HG03469 (cell line): ENCODE results near the gene ACSL3.
"Not testable (repeated sequence)": the region's sequence is repeated elsewhere in the genome, so short reads cannot be mapped to it uniquely, and the experiment has no call there.

ENCODE experiments used
- ATAC-seq: cut with Tn5 transposase; IDR thresholded peaks from one replicate; pipeline ENCODE4 v1.9.1; 2021; ENCODE audit warnings: mild to moderate bottlenecking, moderate library complexity, moderate number of reproducible peaks; ENCODE audit not compliant: unreplicated experiment

ACSL3 gene

GRCh38 chr2:222851956-222852617 is 8.7 kb upstream of the ACSL3 start:
- no peak for ATAC-seq

DNA sequence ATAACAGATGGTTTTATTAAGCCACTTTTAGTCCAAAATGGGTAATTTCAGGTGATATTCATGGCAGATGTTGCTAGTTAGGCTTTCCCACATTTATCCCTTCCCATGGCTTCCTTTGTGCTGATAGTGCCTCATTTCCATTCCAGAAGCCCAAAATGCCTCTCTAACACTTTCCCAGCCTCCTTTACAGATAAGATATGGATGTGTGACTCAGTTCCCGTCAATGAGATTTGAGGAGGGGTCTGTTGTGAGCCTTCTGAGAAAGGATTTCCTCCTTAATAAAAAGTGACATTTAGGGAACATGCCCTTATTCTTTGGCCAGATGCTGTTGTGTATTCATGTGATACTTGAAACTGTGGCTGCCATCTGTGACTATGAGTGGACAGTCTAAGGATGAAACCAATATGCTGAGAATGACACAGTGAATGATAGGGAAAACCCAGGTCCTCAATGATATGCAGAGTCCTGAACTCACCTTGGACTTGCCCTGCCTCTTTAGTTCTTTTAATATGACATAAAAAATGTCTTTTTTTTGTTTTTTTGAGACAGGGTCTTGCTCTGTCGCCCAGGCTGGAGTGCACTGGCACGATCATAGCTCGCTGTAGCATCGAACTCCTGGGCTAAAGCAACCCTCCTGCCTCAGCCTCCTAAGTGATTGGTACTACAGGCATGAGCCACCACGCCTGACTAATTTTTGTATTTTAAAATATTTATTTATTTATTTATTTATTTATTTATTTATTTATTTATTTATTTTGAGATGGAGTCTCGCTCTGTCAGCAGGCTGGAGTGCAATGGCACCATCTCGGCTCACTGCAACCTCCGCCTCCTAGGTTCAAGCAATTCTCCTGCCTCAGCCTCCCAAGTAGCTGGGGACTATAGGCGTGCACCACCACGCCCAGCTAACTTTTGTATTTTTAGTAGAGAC is 5.8 kb upstream of the ACSL3 start:
- no peak for ATAC-seq

DNA sequence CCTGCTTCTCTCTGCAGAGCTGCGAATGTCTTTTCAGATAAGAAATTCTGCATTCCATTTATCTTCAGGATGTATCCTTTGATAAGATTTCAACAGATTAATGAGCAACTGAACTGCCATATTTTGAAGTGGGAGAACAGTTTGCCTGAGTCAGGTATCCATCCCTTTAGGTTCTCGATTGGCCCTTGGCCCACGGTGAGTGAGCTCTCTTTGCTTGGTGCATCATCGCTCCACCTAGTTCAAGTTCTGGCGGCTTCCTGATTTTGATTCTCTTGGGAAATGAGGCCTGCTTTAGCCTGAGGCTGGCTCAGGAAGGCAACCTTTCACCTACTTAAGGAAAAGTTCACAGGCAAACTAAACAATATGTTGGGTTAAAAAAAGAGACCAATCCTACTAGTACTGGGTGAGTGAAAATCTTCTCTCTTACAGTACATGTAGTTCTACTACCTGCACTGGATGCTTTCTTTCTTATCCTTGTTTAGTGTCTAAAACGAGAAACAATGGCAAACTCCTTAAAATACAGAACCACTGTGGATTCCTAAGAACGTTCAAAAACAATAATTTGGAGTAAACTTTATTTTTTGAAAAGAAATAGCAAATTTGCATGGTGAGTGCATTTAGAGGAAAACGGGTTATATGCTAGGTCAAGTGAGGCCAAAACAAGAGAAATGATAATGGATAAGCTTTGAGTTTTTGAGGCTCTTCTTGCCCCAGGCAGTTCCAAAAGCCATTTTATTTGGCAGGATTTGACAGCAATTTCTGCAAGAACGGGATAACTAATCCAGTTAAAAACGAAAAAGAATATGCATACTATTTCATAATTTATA is 837 bp upstream of the ACSL3 start:
- ATAC-seq: no peak

DNA sequence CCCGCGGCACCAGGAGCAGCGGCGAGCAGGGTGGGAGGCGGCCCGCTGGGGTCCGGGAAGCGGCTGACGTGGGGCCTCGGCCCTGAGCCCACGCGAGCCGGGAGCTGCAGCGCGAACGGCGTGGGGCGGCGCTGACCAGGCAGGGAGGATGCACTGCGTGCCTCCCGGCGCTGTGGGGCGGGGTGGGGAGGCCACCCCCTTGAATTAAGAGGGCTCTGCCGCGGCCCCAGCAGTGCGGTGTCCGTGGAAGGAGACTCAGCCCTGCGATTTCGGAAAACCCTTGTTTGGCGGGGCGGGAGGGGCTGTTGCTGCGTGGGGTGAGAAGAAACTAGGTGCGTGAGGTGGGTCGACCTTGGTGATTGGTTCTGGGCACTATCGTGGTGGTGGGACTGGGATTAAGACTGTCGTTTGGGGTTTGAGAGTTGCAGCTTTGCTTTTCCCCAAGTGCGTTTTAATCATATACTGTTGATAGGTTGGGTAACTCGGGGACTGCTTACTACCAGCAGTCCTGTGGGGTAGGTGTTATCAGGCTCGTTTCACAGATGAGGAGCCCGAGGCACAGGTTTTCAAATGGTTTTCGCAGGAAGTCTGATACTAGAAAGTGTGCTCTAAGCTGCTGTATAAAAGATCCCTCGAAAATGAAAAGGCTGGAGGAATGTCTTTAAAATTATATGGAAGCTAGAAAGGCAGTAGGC is 722 bp downstream of the ACSL3 start:
- no peak for ATAC-seq

GRCh38 chr2:222862106-222862908 is 1.5 kb downstream of the ACSL3 start:
- no peak for ATAC-seq

- no peak for ATAC-seq
Observed at GRCh38 chr2:222862909-222863544, 2.2 kb downstream of the ACSL3 start.

- ATAC-seq: no peak
Observed at GRCh38 chr2:222864296-222864695, 3.5 kb downstream of the ACSL3 start.

GRCh38 chr2:222865301-222865700 is 4.5 kb downstream of the ACSL3 start:
- no peak for ATAC-seq

GRCh38 chr2:222866358-222866960 is 5.6 kb downstream of the ACSL3 start:
- ATAC-seq: no peak

DNA sequence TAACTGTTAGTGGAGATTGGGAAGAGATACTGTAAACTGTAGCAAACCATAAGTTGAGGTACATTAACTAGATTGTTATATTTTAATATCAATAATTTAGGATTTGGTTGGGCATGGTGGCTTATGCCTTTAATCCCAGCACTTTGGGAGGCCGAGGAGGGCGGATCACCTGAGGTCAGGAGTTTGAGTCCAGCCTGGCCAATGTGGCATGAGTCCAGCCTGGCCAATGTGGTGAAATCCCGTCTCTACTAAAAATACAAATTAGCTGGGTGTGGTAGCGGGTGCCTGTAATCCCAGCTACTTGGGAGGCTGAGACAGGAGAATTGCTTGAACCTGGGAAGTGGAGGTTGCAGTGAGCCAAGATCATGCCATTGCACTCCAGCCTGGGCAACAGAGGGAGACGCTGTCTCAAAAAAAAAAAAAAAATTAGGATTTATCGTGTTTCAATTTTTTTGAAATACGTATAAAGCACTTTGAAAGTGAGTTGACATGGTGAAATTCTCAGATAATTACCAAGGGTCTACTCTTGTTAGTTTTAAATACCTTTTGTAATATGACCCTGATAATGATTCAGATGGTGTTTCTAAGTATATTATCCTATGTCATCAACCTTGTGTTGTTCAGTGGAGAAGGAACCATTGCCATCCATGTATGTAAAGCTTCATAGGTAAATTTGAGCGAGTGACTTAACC is 7.9 kb downstream of the ACSL3 start:
- not testable (repeated sequence) for ATAC-seq

DNA sequence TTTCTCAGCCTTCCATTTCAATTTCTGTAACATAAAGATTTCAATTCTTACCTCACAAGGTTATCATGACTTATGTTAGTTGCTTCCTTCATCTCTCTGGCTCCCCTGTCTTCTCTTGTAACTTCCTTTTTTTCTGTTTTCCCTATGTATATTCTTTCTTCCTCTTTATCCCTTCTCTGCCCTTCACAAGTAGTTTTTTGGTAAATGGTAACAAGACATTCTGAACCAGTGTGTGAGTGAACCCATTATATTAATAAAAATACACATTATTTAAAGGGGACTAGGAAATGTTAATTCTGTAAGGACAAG is 8.4 kb downstream of the ACSL3 start:
- ATAC-seq: no peak

DNA sequence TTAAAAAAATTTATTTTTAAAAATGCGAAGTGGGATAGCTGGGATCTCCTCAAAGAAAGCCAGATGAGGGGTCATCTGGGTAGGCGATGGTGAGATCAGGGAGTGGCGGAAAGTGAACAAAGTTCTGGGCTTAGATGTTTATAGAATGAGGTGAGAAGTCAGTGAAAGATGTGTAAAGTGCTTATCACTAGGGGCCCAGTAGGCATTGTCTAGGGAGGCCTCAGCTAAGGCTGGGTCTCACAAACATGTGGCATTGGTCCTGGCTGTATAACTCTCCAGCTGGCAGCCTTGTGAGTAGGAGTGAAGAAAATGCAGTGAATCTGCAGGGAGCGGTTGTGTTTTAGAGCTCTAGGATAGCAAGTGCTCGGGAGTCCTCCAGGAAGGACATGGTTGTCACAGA is 10.5 kb downstream of the ACSL3 start:
- ATAC-seq: no peak

DNA sequence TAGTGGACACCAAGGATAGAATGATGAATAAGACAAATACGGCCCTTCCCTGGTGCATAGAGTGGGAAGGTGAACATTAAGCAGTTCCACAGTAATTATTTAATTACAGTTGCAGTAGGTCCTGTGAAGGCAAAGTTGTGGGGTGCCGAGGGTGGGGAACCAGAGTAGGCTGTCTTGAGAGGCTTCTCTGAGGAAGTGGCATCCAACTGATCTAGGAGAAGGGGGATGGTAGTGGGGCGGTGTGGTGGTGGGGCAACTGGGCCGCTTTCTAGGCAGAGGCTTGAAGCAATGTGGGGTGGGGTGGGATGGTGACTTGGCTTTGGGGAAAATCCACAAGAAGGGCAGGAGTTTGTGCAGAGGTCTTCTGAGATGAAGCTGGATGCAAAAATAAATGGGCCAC is 11.7 kb downstream of the ACSL3 start:
- ATAC-seq: no peak

- no peak for ATAC-seq
Observed at GRCh38 chr2:222875482-222875881, 14.6 kb downstream of the ACSL3 start.

DNA sequence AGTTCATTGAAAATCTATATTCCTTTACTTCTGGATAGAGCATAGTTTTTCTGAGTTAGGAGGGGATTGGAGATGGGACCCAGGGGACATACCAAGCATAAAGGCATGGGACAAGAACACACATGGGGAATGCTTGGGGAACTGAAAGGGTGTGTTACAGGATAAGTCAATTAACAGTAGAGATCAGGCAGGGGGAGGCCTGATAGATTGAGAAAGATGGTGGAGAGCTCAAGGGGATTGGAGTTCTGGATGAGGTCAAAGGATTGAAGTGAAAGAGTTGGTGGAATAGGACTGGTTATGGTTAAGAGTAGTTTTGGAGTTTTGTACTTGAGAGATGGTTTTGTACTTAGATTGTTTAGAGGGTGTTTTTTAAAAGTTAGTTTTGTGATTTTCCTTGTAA is 16.1 kb downstream of the ACSL3 start:
- ATAC-seq: no peak

DNA sequence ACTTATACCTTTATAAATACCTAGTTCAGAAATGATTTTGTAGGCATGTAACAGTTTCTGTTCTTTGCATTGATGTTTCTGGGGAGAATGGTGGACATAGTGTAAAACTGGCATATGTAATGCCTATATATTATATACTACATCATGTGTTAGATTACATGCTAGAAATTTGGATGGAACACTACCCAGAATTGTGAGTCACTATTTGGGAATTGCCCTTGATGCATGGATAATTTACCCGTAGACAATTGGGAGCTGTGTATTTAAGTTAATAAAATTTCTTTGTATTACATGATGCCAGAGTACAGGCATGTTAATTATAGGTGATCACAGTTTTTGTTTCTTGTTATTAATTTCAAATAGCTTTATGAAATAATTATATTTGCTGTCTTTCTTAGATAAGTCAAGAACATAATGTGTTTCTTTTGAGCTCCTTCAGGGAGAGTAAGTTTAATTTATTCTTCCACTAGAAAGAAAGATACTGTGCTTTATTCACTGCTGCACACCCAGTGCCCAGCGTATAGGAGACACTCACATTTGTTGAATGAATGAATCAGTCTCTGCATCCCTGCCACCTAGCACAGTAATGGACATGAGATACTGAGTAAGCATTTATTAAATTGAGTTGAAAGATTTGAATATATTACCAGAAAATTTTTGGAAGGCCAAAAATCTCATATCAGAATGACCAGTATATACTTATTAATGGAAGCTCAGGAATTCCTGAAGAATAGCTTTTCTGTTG is 16.9 kb downstream of the ACSL3 start:
- no peak for ATAC-seq

DNA sequence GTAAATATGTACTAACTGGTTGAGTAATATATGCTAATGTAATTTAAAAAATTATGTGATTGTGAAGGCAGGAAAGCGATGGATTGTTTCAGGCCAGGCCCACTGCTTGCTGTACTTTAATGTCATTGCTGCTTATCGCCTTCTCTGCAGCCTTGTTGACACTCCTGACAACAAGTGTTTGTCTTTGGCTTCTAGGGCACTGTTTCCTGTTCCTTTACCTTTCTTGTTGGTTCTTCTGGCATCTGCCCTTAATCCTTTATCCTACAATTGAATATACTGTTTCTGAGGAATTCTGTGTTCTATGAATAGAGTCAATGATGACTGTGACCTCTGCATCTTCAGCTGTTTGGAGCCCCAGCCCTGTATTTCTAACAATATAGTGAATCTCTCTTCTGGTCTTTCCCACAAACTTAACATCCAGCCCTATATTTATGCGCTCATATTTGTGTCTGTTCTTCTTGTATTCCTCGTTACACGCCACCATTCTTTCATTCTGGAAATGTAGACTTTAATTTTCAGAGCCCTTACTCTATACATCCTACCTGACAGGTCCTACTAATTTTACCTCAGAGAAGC is 17.6 kb downstream of the ACSL3 start:
- ATAC-seq: no peak
